Fibroblast of peridontal ligament (primary cell): ENCODE results near the gene RAB17.
"Not testable (repeated sequence)": the region's sequence is repeated elsewhere in the genome, so short reads cannot be mapped to it uniquely, and the experiment has no call there.

ENCODE experiments used
- DNase-seq: peaks from one replicate; pipeline ENCODE4 v3.0.0-alpha.2; 2010; ENCODE audit errors: extremely low read depth

Gene RAB17

GRCh38 chr2:237599465-237600110 is 9.1 kb upstream of the RAB17 start:
- DNase-seq: no peak

DNA sequence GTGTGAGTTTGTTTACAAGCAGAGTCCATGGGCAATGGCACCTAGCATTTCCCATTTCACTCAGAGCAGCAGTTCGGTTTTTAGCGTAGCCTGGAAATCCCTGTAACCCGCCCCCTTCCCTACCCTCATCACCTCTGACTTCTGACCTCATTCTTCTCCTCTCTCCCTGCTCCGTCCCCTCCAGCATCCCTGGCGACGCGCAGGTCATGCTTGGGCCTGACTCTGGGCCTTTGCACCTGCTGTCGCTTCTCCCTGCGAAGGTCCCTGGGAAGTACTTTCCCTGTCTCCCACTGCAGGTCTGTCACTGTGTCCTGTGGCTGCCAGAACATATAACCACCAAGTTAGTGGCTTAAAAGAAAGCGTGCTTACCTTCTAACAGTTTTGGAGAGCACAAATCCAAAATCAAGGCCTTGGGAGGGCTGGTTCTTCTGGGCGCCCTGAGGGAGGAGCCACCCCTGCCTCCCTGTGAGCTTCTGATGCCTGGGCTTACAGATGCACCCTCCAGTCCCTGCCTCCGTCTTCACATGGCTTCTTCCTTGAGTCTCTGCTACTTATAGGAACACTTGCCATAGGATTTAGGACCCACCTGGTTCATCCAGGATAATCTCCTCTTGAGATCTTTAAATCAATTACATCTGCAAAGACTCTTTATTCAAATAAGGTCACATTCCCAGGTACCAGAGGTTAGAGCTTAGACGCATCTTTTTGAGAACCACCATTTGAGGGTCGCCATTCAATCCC is 8.1 kb upstream of the RAB17 start:
- no peak for DNase-seq

- no peak for DNase-seq
Observed at GRCh38 chr2:237597196-237598145, 6.9 kb upstream of the RAB17 start.

DNA sequence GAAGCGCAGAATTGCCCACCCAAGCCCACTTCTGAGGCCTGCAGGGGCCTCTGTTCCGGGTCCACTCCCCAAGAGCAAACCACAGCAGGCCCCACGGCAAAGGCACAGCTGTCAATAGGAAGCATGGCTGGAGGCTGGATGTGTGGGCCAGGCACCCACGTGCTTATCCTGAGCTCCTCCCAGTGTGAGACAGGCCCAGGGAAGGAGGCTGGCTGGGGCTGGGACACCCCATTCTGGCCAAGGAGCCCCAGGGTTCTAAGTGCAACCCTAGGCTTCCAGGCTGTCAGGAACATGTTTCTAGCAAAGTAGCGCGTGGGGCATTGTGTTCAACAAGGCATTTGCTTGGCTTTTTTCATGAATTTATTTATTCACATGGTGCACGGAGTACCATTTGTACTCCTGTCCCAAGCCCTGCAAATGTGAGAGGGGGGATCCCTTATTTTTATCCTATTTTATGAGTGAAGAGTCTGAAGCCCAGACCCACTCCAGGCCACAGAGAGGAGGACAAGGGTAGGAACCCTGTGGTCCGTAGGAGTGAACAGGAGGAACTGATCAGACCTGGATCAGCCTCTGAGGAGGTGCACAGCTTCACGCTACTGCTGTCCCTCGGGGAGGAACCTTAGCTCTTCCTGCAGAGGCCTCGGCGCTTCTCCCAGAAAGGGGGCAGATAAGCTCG is 6.1 kb upstream of the RAB17 start:
- DNase-seq: no peak

- DNase-seq: not testable (repeated sequence)
Observed at GRCh38 chr2:237595829-237596519, 5.4 kb upstream of the RAB17 start.

DNA sequence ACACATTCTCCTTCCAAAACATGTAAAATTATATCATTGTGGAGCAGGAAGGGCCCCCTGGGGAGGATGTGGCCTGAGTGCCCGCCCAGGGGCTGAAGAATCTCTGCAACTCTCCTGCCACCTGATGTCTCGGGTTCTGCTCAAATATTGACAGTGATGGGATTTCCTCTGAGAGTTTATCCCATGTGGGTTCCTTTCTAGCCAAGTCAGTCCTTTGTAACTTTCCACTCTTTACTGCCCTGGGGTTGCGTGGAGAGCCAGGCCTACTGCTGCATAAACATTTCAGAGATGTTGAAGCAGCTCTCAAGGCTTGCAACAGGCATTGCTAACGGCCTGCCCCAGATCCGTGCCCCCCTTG is 4.0 kb upstream of the RAB17 start:
- peak; percentile 35 for DNase-seq

- DNase-seq: no peak
Observed at GRCh38 chr2:237593596-237594320, 3.2 kb upstream of the RAB17 start.

GRCh38 chr2:237593036-237593435 is 2.5 kb upstream of the RAB17 start:
- no peak for DNase-seq

DNA sequence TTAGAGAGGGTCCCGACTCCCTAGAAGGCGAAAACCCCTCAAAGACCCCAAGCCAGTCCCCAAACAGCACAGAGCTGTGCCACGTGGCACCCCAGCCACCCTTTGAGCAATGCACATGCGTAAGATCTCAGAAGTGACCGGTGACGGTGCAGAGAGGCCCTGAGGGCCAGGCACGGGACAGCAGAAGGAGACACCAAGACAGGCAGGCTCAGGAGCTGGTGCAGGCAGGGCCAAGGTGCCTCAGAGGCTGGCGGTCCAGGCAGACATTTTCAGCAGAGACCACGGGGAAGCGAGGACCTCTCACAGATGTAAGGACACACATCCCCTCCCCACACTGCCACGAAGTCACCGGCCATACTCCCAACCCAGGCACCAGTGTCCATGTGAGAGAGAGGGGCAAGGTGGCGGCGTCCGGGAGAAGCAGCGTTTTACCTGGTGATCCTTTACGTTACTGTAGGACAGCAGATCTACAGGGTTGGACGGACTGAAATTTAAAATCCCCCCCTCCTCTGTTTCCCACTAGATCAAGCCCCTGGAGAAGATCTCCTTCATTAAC is 2.0 kb upstream of the RAB17 start:
- DNase-seq: no peak

DNA sequence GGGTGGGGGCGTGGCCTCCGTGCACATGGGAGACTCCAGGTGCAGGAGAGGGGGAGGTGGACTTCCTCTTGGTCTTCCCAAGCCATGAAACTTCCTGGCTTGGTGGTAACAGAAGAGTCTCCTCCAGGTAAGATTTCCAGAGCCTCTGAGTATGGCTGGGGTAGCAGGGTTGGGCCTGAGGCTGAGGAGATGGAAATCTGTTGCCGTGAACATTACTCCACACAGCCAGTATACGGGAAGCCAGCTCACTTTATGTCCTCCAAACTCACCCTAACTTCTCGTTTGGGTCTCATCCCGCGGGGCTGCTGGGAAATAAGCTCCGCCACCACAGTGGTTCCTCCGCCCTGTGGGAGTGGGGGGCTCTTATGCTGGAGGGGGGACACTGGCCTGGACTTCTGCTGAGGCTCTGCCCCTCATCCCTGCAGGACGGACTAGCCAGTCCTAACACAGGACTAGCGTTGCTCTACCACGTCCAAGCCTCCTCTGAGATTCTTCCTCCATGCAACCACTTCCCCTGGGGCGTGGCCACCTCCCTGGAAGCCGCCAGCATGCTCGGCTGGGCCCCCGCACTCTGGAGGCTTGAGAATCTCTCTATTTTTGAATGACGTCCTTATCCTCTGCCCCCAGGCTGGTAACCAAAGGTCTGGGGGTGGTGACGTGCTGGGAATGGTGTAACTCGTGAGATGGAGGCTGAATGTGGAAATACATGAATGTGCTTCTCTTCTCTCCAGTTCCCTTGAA is 777 bp upstream of the RAB17 start:
- no peak for DNase-seq

DNA sequence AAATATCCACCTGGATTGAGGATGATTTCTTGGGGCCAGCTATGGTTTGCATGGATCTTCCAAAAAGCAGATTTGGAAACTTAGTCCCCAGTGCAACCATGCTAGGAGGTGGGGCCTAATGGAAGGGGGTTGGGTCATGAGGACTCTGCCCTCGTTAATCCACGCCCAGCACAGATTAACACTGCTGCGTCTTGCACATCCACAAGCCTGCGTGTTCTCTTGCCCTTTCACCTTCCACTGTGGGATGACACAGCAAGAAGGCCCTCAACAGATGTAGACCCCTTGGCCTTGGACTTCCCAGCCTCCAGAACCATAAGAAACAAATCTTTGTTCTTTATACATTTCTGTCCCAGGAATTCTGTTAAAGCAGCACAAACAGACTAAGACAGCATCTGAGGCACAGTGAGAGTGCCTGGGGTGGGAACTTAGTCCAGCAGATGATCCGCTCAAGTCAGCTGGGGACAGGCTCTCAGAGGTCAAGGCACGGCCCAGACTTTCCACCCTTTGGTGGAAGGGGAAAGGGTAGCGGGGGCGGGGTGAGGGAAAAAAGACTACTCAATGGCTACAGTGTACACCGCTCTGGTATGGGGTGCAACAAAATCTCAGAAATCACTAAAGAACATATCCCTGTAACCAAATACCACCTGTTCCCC is 2.4 kb downstream of the RAB17 start:
- DNase-seq: no peak

- DNase-seq: no peak
Observed at GRCh38 chr2:237585590-237586221, 4.8 kb downstream of the RAB17 start.

DNA sequence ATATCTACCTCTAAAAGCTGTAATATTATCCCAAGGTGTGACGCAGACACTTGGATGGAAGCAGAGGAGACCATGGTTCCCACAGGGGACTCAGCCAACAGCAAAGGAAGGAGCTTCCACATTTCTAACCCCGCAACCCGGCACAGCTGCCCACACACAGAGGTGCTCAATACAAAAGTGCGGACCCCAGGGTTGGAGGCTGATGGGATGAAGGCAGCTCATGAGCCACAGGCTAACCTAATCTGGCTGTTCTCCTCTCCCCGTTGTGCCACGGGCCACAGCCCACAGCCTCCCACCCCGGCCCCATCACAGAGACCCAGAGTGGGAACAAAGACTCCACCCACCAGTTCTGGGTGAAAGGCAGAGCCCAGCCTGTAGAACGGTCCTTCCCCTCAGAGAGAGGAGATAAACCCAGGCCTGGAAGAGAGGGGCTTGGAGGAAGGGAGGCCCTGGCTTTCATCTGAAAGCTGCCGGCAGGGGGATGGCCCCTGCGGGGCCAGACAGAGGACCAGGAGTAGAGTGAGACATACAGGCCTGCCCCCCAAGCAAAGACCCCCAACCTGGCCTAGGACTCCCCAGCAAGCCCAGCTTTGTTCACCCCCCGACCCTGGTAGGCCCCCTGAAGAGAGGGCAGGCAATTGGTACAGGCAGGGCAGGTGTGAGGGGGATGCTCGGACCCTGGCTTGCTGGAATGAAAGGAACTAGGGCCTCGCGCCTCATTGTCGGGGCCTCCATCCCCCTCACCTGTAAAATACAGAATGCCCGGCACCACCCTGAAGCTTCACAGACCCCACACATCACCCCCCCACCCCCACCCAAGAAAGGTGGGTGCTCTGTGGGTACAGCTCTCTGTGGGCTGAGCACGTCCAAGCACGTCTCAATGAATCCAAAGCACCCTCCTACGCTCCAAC is 6.9 kb downstream of the RAB17 start:
- no peak for DNase-seq

GRCh38 chr2:237581751-237582746 is 8.5 kb downstream of the RAB17 start:
- peak; percentile 72 for DNase-seq

GRCh38 chr2:237581326-237581725 is 9.2 kb downstream of the RAB17 start:
- no peak for DNase-seq
